Fibroblast of gingiva (primary cell): ENCODE measurements around the gene MDFIC.

ENCODE experiments used
- DNase-seq: peaks from one replicate; pipeline ENCODE4 v3.0.0-alpha.2; 2011; ENCODE audit warnings: low read depth

The MDFIC gene

GRCh38 chr7:114953724-114954123 is 31.8 kb downstream of the MDFIC start:
- DNase-seq, result no peak

DNA sequence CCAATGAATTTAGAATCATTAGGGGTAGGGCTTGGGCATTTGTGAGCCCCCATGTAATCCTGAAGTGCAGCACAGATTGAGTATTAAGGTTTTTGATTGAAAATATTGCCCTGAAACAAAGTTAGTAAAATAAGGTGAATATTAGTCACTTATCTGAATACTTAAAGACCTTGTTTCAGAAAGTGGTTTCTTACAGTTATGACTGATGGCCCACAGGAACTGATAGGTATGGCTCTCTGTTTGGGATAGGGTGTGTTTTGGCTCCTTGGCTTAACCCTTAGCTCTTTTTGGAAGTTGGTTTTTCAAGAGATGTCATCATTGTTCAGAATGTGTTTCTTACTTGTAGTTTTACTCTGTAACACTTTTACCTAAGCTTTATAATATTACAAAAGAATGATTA is 34.8 kb downstream of the MDFIC start:
- DNase-seq, result no peak

DNA sequence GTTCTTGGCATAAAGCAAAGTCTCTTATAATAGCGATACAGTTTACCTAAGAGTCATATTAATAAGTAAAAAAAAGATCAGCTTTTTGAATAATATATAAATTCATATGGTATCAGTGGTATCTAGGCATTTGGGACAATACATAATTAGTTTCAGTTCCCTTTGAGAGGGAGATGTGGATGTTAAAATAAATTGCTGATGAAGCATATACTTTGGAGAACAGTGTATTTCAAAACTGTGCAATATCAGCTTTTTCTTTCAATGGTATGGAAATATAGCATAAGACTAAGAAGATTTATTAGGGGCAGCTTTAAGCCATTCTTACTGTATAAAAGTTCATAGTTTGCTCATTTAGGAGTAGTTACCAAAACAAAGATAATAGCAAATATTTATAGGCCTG is 35.5 kb downstream of the MDFIC start:
- DNase-seq, result no peak

- no peak for DNase-seq
Observed at GRCh38 chr7:114959931-114960330, 38.0 kb downstream of the MDFIC start.

- DNase-seq, result no peak
Observed at GRCh38 chr7:114962441-114962840, 40.5 kb downstream of the MDFIC start.

- DNase-seq, result no peak
Observed at GRCh38 chr7:114966156-114966555, 44.3 kb downstream of the MDFIC start.

- DNase-seq, result no peak
Observed at GRCh38 chr7:114969096-114969495, 47.2 kb downstream of the MDFIC start.

GRCh38 chr7:114970308-114970707 is 48.4 kb downstream of the MDFIC start:
- no peak for DNase-seq

DNA sequence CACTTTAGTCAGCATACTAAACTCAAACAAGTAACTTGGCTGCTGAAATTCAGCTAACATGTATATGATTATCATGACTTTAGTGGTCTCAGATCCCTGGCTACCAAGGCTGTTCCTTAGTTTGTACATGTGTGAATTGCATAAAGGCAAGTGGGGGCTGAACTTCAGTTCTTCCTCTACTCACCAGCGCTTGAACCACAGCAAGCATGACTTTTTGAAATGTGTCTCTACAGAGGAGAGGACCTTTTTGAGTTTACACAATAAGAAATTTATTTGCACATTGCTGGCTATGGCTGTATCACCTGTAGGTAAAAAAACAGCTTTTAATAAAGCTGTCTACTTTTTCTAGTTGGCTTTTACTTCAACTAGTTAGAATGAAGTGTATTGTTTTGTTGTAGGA is 48.8 kb downstream of the MDFIC start:
- no peak for DNase-seq

DNA sequence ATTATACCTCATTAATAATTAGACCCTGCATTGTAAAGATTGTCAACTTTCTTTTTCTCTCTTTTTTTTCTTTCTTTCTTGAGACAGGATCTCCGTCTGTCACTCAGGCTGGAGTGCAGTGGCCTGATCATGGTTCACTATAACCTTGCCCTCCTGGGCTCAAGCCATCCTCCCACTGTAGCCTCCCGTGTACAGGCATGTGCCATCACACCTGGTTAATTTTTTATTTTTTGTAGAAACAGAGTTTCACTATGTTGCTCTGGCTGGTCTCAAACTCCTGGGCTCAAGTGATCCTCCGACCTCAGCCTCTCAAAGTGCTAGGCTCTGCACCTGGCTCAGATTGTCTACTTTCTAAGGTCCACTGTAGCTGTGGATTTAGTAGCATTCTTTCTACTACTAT is 50.7 kb downstream of the MDFIC start:
- DNase-seq, result no peak

DNA sequence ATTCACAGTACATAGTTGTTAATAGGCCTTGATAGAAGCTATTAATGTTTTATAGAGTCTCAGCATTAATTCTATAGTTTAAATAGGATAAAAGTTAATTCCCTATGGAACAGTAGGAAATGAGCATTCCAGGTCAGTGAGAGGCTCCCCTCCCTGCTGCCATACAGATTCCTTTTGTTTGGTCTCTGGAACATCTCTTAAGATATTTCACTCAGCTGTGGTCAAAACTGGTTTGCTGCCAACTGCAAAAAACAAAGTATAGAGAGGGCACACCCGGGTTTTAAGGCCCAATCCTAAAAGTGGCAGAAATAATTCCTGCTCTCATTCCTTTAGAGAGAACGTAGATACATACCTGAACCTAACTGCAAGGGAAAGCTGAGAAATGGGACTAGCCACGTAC is 51.3 kb downstream of the MDFIC start:
- peak; percentile 64 for DNase-seq

DNA sequence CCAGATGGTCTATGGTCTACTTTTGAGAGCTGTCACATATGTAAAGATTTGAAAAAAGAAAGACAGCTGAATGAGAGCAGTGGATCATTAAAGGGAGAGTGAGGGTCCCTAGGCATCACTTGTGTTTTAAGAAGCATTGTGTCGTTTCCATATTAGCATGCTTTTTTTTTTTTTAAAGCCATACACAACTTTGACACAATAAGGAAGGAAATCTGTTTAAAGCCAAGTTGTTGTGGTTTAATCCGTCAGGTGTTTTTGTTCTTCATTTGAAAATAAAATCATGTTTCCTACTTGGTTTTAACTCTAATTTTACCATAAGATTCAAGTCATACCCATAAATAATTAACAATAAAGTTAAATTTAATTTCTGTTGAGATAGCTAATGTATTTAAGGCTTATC is 53.5 kb downstream of the MDFIC start:
- no peak for DNase-seq

DNA sequence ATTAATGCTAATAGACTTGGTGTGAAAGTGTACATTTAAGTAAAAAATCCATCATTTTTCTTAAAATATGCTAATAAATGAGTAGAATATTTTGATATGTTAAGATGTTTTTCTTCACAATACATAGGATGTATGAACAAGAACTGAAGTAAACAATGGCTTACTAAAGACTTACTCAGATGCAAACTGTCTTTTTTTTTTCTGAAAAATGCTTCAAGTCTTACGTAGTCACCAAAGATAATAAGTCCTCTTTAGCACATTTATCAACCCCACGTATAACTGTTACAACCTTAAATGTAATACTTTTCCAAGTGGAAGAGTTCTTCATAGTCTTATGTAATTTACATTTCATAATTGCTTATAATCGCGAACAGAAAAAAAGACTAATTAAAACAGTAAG is 54.8 kb downstream of the MDFIC start:
- DNase-seq, result no peak

- no peak for DNase-seq
Observed at GRCh38 chr7:114977277-114977676, 55.4 kb downstream of the MDFIC start.

DNA sequence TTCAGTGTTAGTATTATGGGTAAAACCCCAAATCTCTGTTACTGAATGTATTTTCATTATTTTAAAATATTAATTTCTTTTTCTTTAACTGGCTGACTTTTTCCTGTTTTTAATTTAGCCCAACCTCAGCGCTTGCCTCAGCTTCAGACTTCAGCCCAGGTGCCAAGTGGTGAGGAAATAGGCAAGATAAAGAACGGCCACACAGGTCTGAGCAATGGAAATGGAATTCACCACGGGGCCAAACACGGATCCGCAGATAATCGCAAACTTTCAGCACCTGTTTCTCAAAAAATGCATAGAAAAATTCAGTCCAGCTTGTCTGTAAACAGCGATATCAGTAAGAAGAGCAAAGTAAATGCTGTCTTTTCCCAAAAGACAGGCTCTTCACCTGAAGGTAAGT is 57.5 kb downstream of the MDFIC start:
- DNase-seq, result no peak

DNA sequence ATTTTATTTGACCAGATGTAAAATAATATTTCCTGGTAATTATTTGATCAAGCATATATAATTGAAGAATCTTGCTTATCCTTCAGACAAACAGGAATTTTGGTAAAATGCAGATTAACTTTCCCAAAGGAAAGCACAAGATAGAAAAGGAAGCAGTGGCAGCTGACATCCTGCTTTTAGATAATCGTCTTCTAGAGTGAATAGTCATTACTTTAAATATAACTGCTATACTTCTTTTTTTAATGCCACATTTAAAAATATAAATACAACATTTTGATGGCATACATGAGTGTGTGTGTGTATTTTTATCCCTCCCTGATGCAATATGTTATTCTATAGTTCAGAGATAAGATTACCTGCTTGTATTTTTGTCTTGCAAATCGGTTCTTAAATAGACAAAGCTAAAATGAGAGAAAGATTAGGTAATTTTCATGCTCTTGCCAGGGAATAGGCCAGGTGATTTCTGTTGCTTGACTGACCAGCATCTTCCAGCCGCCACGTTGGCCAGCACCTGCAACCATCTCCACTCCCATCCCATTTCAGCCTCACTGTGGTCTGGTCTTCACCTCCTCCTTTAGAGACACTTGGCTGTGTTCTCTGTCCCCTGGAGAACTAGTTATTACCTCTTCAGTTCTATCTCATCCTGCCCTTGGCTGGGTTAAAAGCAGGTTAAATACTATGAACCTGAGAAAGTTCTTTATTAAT is 58.1 kb downstream of the MDFIC start:
- no peak for DNase-seq

DNA sequence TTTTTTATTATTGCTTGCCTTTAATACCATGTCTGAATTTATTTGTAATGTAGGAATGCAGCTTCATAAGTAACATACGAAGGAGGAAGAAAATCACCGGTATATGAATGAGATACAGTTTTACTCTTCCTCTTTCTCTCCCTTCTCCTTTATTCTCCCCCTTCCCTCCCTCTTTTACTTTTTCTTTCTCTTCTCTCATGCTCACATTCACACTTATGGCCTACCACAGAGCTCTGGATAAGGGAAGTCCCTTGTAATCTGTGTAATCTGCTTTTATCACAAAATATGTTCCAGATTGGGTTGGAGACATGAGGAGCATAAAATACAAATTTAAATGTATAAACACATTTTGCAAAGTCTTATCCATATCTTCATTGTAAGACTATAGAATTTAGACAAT is 59.4 kb downstream of the MDFIC start:
- DNase-seq, result no peak

- DNase-seq, result no peak
Observed at GRCh38 chr7:114985116-114985715, 63.3 kb downstream of the MDFIC start.

GRCh38 chr7:114986190-114987180 is 64.6 kb downstream of the MDFIC start:
- DNase-seq, result no peak

DNA sequence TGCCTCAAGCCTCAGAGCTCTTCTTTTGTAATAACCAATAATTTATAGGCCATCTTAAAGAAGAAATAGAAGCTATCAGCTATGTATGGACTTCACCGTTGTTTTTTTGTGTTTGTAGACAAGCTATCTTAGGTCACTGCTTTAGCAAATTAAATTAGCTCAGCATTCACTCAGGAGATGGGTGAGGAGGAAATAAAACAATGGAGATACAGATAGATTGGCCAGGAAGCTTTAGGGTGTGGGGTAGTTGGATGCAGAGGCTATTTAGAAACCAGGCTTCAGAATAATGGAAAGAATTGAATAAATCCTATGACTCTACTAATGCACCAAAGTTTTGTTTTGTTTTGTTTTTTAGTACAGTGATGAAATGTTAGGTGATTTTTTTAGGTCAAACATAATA is 66.1 kb downstream of the MDFIC start:
- no peak for DNase-seq

GRCh38 chr7:114988755-114989375 is 67.0 kb downstream of the MDFIC start:
- DNase-seq, result peak; percentile 52

DNA sequence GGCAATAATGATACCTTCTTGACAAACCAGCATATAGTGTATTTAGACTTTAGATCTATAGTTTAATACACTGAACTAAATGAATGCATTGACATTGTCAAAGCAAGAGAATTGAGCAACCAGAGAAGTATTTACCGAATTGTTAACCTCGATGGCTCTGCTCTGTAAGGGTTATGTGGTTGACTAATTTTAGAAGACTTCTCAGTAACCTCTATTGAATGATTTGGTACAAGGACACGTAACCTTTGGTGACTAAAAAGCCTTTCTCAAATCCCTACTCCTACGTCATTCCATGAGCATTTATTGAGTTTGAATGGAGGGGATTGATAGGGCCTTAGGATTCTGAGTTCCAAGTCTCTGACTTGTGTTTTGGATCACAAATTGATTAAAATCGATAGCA is 67.6 kb downstream of the MDFIC start:
- DNase-seq, result no peak
